Osteocyte (in vitro differentiated cells): Measurements from ENCODE around the gene NTN5. TPM values are rescaled to one million over a fixed set of nuclear protein-coding genes. Genes with fewer than 3 reads are reported as not detected.
"Not testable (repeated sequence)": the region's sequence is repeated elsewhere in the genome, so short reads cannot be mapped to it uniquely, and the experiment has no call there.

Experiments
- DNase-seq: peaks from one replicate; pipeline ENCODE4 v3.0.0; 2021; ENCODE audit warnings: mixed read lengths; ENCODE audit not compliant: unreplicated experiment; ENCODE audit errors: extremely low spot score
- H3K27ac Mint-ChIP-seq: one replicate; pipeline ENCODE4 v1.8.0; 2021; ENCODE audit warnings: mild to moderate bottlenecking, mixed read lengths; ENCODE audit not compliant: unreplicated experiment
- H3K27me3 Mint-ChIP-seq: one replicate; pipeline ENCODE4 v1.8.0; 2021; ENCODE audit warnings: mixed read lengths; ENCODE audit not compliant: unreplicated experiment
- H3K36me3 Mint-ChIP-seq: one replicate; pipeline ENCODE4 v1.8.0; 2021; ENCODE audit warnings: mixed read lengths; ENCODE audit not compliant: unreplicated experiment
- H3K4me1 Mint-ChIP-seq: one replicate; pipeline ENCODE4 v1.8.0; 2021; ENCODE audit warnings: mixed read lengths; ENCODE audit not compliant: unreplicated experiment
- H3K4me3 Mint-ChIP-seq: one replicate; pipeline ENCODE4 v1.8.0; 2021; ENCODE audit warnings: mild to moderate bottlenecking, moderate library complexity, mixed read lengths; ENCODE audit not compliant: unreplicated experiment
- H3K9me3 Mint-ChIP-seq: one replicate; pipeline ENCODE4 v1.8.0; 2021; ENCODE audit warnings: mixed read lengths; ENCODE audit not compliant: unreplicated experiment
- CTCF ChIP-seq: fragments of 200-600 bp; sonication (generic); IDR thresholded peaks from 2 replicates; pipeline ENCODE4 v1.5.0; 2021; ENCODE audit warnings: antibody characterized with exemption, mild to moderate bottlenecking, moderate library complexity
- total RNA-seq: library from RNA; stranded (reverse); gene quantifications from 2 replicates; pipeline ENCODE4 v1.2.1, GENCODE V29; 2021

Gene NTN5
- total RNA-seq, 1 donor from 2014 or later: 1.7 TPM

DNA sequence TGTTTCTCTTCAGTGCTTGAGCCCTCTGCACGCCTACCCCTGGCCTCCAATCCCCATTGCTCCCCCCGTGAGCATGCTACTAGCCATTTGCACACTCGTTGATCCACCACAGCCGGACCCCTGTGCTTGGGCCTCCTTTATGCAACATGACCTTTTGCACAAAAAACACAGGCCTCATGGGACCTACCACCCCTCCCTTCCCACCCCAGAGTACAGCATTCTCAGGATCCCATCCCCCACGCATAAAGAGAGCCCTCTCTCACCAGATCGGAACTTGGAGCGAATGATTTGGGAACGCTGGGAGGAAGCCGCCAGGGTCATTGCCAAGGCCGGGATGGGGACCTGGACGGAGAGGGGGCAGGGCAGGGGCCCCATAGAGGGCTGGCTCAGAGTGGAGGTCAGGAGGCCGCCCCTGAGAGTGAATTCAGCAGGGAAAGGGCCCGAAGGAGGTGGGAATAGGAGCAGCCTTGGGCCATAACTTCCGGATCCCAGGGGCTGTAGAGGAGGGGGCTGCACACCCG lies 46.0 kb upstream of the NTN5 start:
- Mint-ChIP-seq H3K27me3 (no peaks in the 10 kb centered on the region), H3K9me3 (no peaks in the 10 kb centered on the region), H3K36me3 (no peaks in the 10 kb centered on the region), H3K27ac (no peak overlapping the region), H3K4me3 (no peak overlapping the region), H3K4me1 (peaks cover 43% of the 10 kb centered on the region)
- DNase-seq: no peak
- TF ChIP-seq CTCF: no peak

DNA sequence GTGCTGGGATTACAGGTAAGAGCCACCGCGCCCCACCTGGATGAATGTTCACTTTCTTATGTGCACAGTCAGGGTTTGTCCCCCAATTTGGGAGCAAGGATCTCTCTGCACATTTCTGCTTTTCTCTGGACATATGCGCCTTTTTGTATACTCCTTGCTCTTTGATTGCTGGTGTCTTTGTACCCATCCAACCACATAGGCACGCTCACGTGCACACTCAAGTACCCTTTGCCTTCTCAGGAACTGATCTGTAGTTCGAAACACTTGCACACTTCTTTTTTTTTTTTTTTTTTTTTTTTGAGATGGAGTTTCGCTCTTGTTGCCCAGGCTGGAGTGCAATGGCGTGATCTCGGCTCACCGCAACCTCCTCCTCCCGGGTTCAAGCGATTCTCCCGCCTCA lies 45.3 kb upstream of the NTN5 start:
- not testable (repeated sequence) for H3K27me3 Mint-ChIP-seq, H3K36me3 Mint-ChIP-seq, H3K27ac Mint-ChIP-seq, H3K9me3 Mint-ChIP-seq, H3K4me3 Mint-ChIP-seq, DNase-seq
- H3K4me1 Mint-ChIP-seq: peaks cover 48% of the 10 kb centered on the region

GRCh38 chr19:48716562-48717291 lies 43.9 kb upstream of the NTN5 start:
- TF ChIP-seq CTCF: no peak
- DNase-seq: no peak
- Mint-ChIP-seq H3K36me3 (no peaks in the 10 kb centered on the region), H3K27ac (peak overlapping the region; percentile 52), H3K4me3 (peak overlapping the region; percentile 49), H3K9me3 (no peaks in the 10 kb centered on the region), H3K4me1 (peaks cover 53% of the 10 kb centered on the region), H3K27me3 (no peaks in the 10 kb centered on the region)

- H3K27ac Mint-ChIP-seq: peak overlapping the region; percentile 97
- no peaks in the 10 kb centered on the region for H3K27me3 Mint-ChIP-seq
- TF ChIP-seq CTCF: no peak
- no peaks in the 10 kb centered on the region for H3K36me3 Mint-ChIP-seq
- no peaks in the 10 kb centered on the region for H3K9me3 Mint-ChIP-seq
- peaks cover 49% of the 10 kb centered on the region for H3K4me1 Mint-ChIP-seq
- peak overlapping the region; percentile 32 for H3K4me3 Mint-ChIP-seq
- no peak for DNase-seq
Measured at GRCh38 chr19:48715681-48716171, 42.9 kb upstream of the NTN5 start.

DNA sequence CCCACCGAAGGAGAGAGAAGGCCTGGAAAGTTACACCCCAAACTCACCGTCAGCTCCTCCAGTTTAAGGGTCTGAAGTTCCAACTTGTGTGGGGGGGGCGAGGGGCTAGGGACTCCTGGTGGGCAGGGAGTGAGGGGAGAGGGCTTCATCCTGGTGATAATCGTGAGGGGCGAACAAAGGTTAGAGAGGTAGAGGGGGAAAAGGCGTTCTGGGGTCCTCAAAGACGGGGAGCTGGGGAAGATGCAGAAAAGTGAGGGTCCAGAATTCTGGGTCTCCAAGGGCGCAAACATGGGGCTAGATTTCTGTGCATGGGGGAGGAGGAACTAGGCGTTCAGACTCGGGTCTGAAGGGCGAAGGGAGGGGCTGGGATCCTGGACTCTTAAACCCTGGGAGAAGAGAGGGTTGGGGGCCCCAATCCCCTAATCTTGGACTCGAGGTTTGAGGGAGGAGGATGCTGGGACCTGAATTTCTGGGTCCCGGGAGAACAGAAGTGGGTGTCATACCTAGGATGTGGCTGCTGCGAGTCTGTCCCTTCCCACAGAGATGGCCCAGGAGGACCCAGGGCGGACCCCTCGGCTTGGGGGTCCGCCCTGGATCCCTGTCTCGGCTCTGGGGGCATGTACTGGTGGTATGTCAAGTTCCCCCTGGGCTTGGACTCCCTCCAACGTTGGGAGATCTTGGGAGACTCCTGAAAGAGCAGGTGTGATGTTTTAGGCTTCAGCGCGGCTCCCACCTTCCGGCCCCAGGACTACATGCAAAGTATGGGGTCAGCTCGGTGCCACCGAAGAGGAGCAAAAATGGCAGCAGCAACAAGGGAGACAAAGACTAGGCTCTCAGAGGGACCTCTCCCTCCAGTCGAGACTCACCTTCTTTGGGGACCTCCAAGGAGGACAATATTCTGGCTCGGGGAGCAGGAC lies 42.2 kb upstream of the NTN5 start:
- no peak for DNase-seq
- no peak for TF ChIP-seq CTCF
- H3K4me1 Mint-ChIP-seq: peaks cover 44% of the 10 kb centered on the region
- H3K27me3 Mint-ChIP-seq: no peaks in the 10 kb centered on the region
- peak overlapping the region; percentile 86 for H3K4me3 Mint-ChIP-seq
- H3K36me3 Mint-ChIP-seq: no peaks in the 10 kb centered on the region
- no peaks in the 10 kb centered on the region for H3K9me3 Mint-ChIP-seq
- H3K27ac Mint-ChIP-seq: peak overlapping the region; percentile 97
